Renal cortex interstitium (tissue), 11 donors: ENCODE results near the gene GPR61. TPM values are rescaled to one million over a fixed set of nuclear protein-coding genes. Genes with fewer than 3 reads are reported as not detected.

Experiments used
- DNase-seq, 11 donors: peaks; one replicate each; pipeline ENCODE4 v3.0.0-alpha.2; 2013; ENCODE audit warnings: low read depth in 9 of 11, low spot score in 4 of 11; ENCODE audit errors: extremely low read depth in 1 of 11
- polyA plus RNA-seq, 3 donors: library from polyadenylated mRNA; unstranded; fragments of 120-200 nt; gene quantifications; one replicate each; pipeline ENCODE4 v1.2.1, GENCODE V29; 2013; ENCODE audit not compliant: insufficient read length in 3 of 3

The GPR61 gene
- polyA plus RNA-seq, 3 donors, result 0.45 to 0.87 (median 0.78) TPM

GRCh38 chr1:109531380-109531779, 8.3 kb upstream of the GPR61 start:
- no peak for DNase-seq

- DNase-seq, result no peak
Measured at GRCh38 chr1:109531826-109532364, 7.8 kb upstream of the GPR61 start.

GRCh38 chr1:109532365-109533136, 7.1 kb upstream of the GPR61 start:
- DNase-seq, result peak in 9 of 11 donors; percentile 60 to 79 (median 70)

GRCh38 chr1:109534307-109534858, 5.3 kb upstream of the GPR61 start:
- DNase-seq, result no peak

- no peak for DNase-seq
Measured at GRCh38 chr1:109535481-109535880, 4.2 kb upstream of the GPR61 start.

- no peak for DNase-seq
Measured at GRCh38 chr1:109535971-109536491, 3.6 kb upstream of the GPR61 start.

- DNase-seq, result no peak
Measured at GRCh38 chr1:109537450-109538178, 2.1 kb upstream of the GPR61 start.

- DNase-seq, result no peak
Measured at GRCh38 chr1:109538827-109539555, 681 bp upstream of the GPR61 start.

- DNase-seq, result no peak
Measured at GRCh38 chr1:109541102-109541501, 1.4 kb downstream of the GPR61 start.

GRCh38 chr1:109542657-109543056, 3.0 kb downstream of the GPR61 start:
- no peak for DNase-seq

- no peak for DNase-seq
Measured at GRCh38 chr1:109543283-109543987, 3.8 kb downstream of the GPR61 start.

- no peak for DNase-seq
Measured at GRCh38 chr1:109543988-109544735, 4.5 kb downstream of the GPR61 start.

- DNase-seq, result peak; percentile 79 to 95 (median 87)
Measured at GRCh38 chr1:109546311-109547109, 6.8 kb downstream of the GPR61 start.

- peak in 1 of 11 donors; percentile 17 for DNase-seq
Measured at GRCh38 chr1:109547463-109548320, 8.0 kb downstream of the GPR61 start.

- peak; percentile 87 to 96 (median 94) for DNase-seq
Measured at GRCh38 chr1:109548321-109549267, 8.9 kb downstream of the GPR61 start, which contains the start of gene GNAI3. Gene GNAI3, plus strand, starts transcription at chr1:109548615. Its CDS starts 106 bp downstream, at chr1:109548721.
